Calu3 (cell line): ENCODE results near the gene TRERF1. TPM values are rescaled to one million over a fixed set of nuclear protein-coding genes. Genes with fewer than 3 reads are reported as not detected.
A peak's percentile ranks its signal among the peaks of the same experiment; 100 is the strongest.
"Not testable (repeated sequence)": the region's sequence is repeated elsewhere in the genome, so short reads cannot be mapped to it uniquely, and the experiment has no call there.

ENCODE experiments used
- BruUV-seq: library from RNA; stranded (reverse); fragments of 400-500 nt; replicated peaks from 2 replicates; lab custom pipeline; 2021; lab: Mats Ljungman, UMichigan
- CTCF ChIA-PET: fragments of 300-600 bp; sonication (Branson Sonifier 250); formaldehyde crosslinking; loops from one replicate; lab custom pipeline; 2022; ENCODE audit warnings: antibody characterized with exemption; lab: Charles Lee
- DNase-seq: peaks from one replicate; pipeline ENCODE4 v3.0.0; 2022
- H3K27ac Mint-ChIP-seq: one replicate; pipeline ENCODE4 v1.8.0; 2022; ENCODE audit warnings: mixed read lengths; ENCODE audit not compliant: unreplicated experiment
- H3K27me3 Mint-ChIP-seq: one replicate; pipeline ENCODE4 v1.8.0; 2022; ENCODE audit warnings: mixed read lengths; ENCODE audit not compliant: unreplicated experiment
- H3K36me3 Mint-ChIP-seq: one replicate; pipeline ENCODE4 v1.8.0; 2022; ENCODE audit warnings: mild to moderate bottlenecking, moderate library complexity, mixed read lengths; ENCODE audit not compliant: insufficient read depth, unreplicated experiment
- H3K4me1 Mint-ChIP-seq: one replicate; pipeline ENCODE4 v1.8.0; 2022; ENCODE audit warnings: mild to moderate bottlenecking, low read depth, mixed read lengths; ENCODE audit not compliant: unreplicated experiment
- H3K4me3 Mint-ChIP-seq: one replicate; pipeline ENCODE4 v1.8.0; 2022; ENCODE audit warnings: mild to moderate bottlenecking, low read depth, moderate library complexity, mixed read lengths; ENCODE audit not compliant: unreplicated experiment
- H3K9me3 Mint-ChIP-seq: one replicate; pipeline ENCODE4 v1.8.0; 2022; ENCODE audit warnings: low read depth, mixed read lengths; ENCODE audit not compliant: unreplicated experiment
- CTCF ChIP-seq: fragments of 200-600 bp; IDR thresholded peaks from one replicate; pipeline ENCODE4 v1.8.0; 2022; ENCODE audit warnings: antibody characterized with exemption; ENCODE audit not compliant: unreplicated experiment
- intact Hi-C: fragments of 100-400 bp; cut with micrococcal nuclease; formaldehyde crosslinking; loops from one replicate; pipeline ENCODE4 v1.10.0; 2022; ENCODE audit not compliant: unreplicated experiment
- total RNA-seq: library from RNA; stranded (reverse); gene quantifications from 2 replicates; pipeline ENCODE4 v1.2.3, GENCODE V29; 2022

Gene TRERF1
- total RNA-seq, 1 experiment from 2014 or later, result 1.4 TPM

- BruUV-seq, result no TSS peak
- Mint-ChIP-seq H3K27me3 (no peaks in the 10 kb centered on the region), H3K4me1 (peaks cover 12% of the 10 kb centered on the region), H3K9me3 (peaks cover 4% of the 10 kb centered on the region), H3K27ac (peak overlapping the region; percentile 40), H3K4me3 (peak overlapping the region; percentile 3), H3K36me3 (peaks cover 26% of the 10 kb centered on the region)
- no peak for DNase-seq
- intact Hi-C loops, result no loop called here
- CTCF ChIA-PET, result interaction anchor here (0.7 to 1.3 kb wide), 2 partner anchors 10 to 57 kb away, joined by 3 read pairs; no protein-coding TSS in a partner anchor
- TF ChIP-seq CTCF, result no peak
Observed at GRCh38 chr6:42204768-42205282, 246.9 kb downstream of the TRERF1 start.

- H3K9me3 Mint-ChIP-seq, result peaks cover 4% of the 10 kb centered on the region
- no peak overlapping the region for H3K4me3 Mint-ChIP-seq
- DNase-seq, result no peak
- peaks cover 14% of the 10 kb centered on the region for H3K36me3 Mint-ChIP-seq
- CTCF ChIA-PET, result interaction anchor here (1.4 kb wide), 1 partner anchor 12 kb away, joined by 4 read pairs; no protein-coding TSS in a partner anchor
- no TSS peak for BruUV-seq
- intact Hi-C loops, result no loop called here
- H3K27me3 Mint-ChIP-seq, result no peaks in the 10 kb centered on the region
- no peak for TF ChIP-seq CTCF
- H3K27ac Mint-ChIP-seq, result no peak overlapping the region
- H3K4me1 Mint-ChIP-seq, result peaks cover 15% of the 10 kb centered on the region
Observed at GRCh38 chr6:42203183-42203582, 248.5 kb downstream of the TRERF1 start.

- peaks cover 15% of the 10 kb centered on the region for H3K4me1 Mint-ChIP-seq
- intact Hi-C loops, DNase-seq, H3K9me3 Mint-ChIP-seq, H3K4me3 Mint-ChIP-seq, BruUV-seq, H3K27ac Mint-ChIP-seq, H3K27me3 Mint-ChIP-seq: not testable (repeated sequence)
- peaks cover 14% of the 10 kb centered on the region for H3K36me3 Mint-ChIP-seq
- CTCF ChIA-PET, result interaction anchor here (1.4 kb wide), 1 partner anchor 12 kb away, joined by 4 read pairs; no protein-coding TSS in a partner anchor
Observed at GRCh38 chr6:42202131-42202915, 249.4 kb downstream of the TRERF1 start.

- peaks cover 15% of the 10 kb centered on the region for H3K4me1 Mint-ChIP-seq
- H3K27me3 Mint-ChIP-seq, result no peaks in the 10 kb centered on the region
- H3K27ac Mint-ChIP-seq, result no peak overlapping the region
- no peak overlapping the region for H3K4me3 Mint-ChIP-seq
- intact Hi-C loops, result no loop called here
- H3K9me3 Mint-ChIP-seq, result peaks cover 4% of the 10 kb centered on the region
- peaks cover 10% of the 10 kb centered on the region for H3K36me3 Mint-ChIP-seq
- CTCF ChIA-PET, result no interaction called here
- BruUV-seq, result no TSS peak
- no peak for DNase-seq
- no peak for TF ChIP-seq CTCF
Observed at GRCh38 chr6:42201382-42201781, 250.3 kb downstream of the TRERF1 start.
